HEK293 (cell line): ENCODE results near the gene MFSD6L.

Experiments used
- MYNN ChIP-seq: fragments of 450-650 bp; formaldehyde crosslinking; IDR thresholded peaks from 2 replicates; pipeline ENCODE4 v1.5.1; 2016; ENCODE audit warnings: missing biosample characterization, missing genetic modification characterization, borderline replicate concordance
- YY1 ChIP-seq: fragments of 450-650 bp; formaldehyde crosslinking; IDR thresholded peaks from 2 replicates; pipeline ENCODE4 v1.5.1; 2018; ENCODE audit warnings: missing biosample characterization, missing genetic modification characterization
- ZFP3 ChIP-seq: fragments of 450-650 bp; formaldehyde crosslinking; IDR thresholded peaks from 2 replicates; pipeline ENCODE4 v1.5.1; 2016; ENCODE audit warnings: low read depth, missing biosample characterization, missing genetic modification characterization
- ZNF274 ChIP-seq, 2 experiments: fragments of 200-500 bp in 1 of 2; fragments of 450-650 bp in 1 of 2; sonication (Bioruptor generic) in 1 of 2; formaldehyde crosslinking in 1 of 2; IDR thresholded peaks; 2 replicates each; pipeline versions ENCODE4 v1.5.1 to v1.6.1; 2014 to 2016; ENCODE audit warnings: borderline replicate concordance in 1 of 2, inconsistent platforms in 1 of 2, low read length in 1 of 2, missing biosample characterization in 1 of 2, missing genetic modification characterization in 1 of 2
- ZNF37A ChIP-seq: fragments of 450-650 bp; IDR thresholded peaks from 2 replicates; pipeline ENCODE4 v1.5.1; 2018; ENCODE audit warnings: missing biosample characterization, missing genetic modification characterization
- ZNF48 ChIP-seq: fragments of 450-650 bp; formaldehyde crosslinking; IDR thresholded peaks from 2 replicates; pipeline ENCODE4 v1.5.1; 2016; ENCODE audit warnings: missing biosample characterization, missing genetic modification characterization
- ZNF768 ChIP-seq: fragments of 450-650 bp; formaldehyde crosslinking; IDR thresholded peaks from 2 replicates; pipeline ENCODE4 v1.5.1; 2018; ENCODE audit warnings: missing biosample characterization, mild to moderate bottlenecking, missing genetic modification characterization
- ZSCAN30 ChIP-seq: fragments of 450-650 bp; IDR thresholded peaks from 2 replicates; pipeline ENCODE4 v1.5.1; 2018; ENCODE audit warnings: missing biosample characterization, mild to moderate bottlenecking, missing genetic modification characterization, moderate library complexity
- TF ChIP-seq, protein P1 (sequence below): fragments of 450-650 bp; formaldehyde crosslinking; IDR thresholded peaks from 2 replicates; pipeline ENCODE4 v1.5.1; 2016; ENCODE audit warnings: missing biosample characterization, missing genetic modification characterization
- TF ChIP-seq, protein P2 (sequence below): sonication (generic); formaldehyde crosslinking; IDR thresholded peaks from 2 replicates; pipeline ENCODE4 v1.8.1; 2022; ENCODE audit warnings: mild to moderate bottlenecking, moderate library complexity, missing genetic modification reagents
- TF ChIP-seq, protein P3 (sequence below): fragments of 450-650 bp; formaldehyde crosslinking; IDR thresholded peaks from 2 replicates; pipeline ENCODE4 v1.5.1; 2016; ENCODE audit warnings: missing biosample characterization, missing genetic modification characterization
- TF ChIP-seq, protein P4 (sequence below): fragments of 450-650 bp; formaldehyde crosslinking; IDR thresholded peaks from 2 replicates; pipeline ENCODE4 v1.5.1; 2016; ENCODE audit warnings: missing biosample characterization, missing genetic modification characterization
- TF ChIP-seq, protein P5 (sequence below): fragments of 450-650 bp; formaldehyde crosslinking; IDR thresholded peaks from 2 replicates; pipeline ENCODE4 v1.5.1; 2016; ENCODE audit warnings: missing biosample characterization, missing genetic modification characterization
- TF ChIP-seq, protein P6 (sequence below): fragments of 450-650 bp; formaldehyde crosslinking; IDR thresholded peaks from 2 replicates; pipeline ENCODE4 v1.5.1; 2016; ENCODE audit warnings: missing biosample characterization, missing genetic modification characterization

DNA sequence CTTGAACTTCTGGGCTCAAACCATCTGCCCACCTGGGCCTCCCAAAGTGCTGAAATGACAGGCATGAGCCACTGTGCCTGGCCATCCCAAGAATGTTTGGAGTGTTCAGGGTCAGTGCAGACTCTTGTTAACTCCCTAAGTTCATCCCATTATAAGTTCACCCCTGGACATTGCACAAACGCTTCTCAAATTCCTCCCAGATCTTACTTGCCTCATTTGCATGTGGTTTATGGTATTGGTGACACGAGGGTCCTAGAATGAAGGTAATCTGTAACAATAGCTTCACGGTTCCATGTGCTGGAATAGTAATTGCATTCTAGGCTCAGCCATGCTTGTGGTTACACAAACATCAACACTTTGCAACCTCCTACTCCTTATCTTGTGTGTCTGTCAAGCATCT lies 49.5 kb downstream of the MFSD6L start:
- TF ChIP-seq ZNF37A (tag by site-specific recombination) (no peak), YY1 (tag by site-specific recombination) (no peak), ZNF274 (IDR thresholded peaks at IDR 0.05; ENCODE audit: low read length) (no peak), ZNF274 (tag by site-specific recombination; IDR thresholded peaks at IDR 0.05; ENCODE audit: borderline replicate concordance) (no peak), ZNF768 (tag by site-specific recombination) (no peak), ZSCAN30 (tag by site-specific recombination) (no peak), MYNN (tag by site-specific recombination) (no peak), ZFP3 (tag by site-specific recombination) (no peak), ZNF48 (tag by site-specific recombination) (no peak)
- TF ChIP-seq, protein P1, sequence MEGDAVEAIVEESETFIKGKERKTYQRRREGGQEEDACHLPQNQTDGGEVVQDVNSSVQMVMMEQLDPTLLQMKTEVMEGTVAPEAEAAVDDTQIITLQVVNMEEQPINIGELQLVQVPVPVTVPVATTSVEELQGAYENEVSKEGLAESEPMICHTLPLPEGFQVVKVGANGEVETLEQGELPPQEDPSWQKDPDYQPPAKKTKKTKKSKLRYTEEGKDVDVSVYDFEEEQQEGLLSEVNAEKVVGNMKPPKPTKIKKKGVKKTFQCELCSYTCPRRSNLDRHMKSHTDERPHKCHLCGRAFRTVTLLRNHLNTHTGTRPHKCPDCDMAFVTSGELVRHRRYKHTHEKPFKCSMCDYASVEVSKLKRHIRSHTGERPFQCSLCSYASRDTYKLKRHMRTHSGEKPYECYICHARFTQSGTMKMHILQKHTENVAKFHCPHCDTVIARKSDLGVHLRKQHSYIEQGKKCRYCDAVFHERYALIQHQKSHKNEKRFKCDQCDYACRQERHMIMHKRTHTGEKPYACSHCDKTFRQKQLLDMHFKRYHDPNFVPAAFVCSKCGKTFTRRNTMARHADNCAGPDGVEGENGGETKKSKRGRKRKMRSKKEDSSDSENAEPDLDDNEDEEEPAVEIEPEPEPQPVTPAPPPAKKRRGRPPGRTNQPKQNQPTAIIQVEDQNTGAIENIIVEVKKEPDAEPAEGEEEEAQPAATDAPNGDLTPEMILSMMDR (tag by site-specific recombination), result no peak
- TF ChIP-seq, protein P2, sequence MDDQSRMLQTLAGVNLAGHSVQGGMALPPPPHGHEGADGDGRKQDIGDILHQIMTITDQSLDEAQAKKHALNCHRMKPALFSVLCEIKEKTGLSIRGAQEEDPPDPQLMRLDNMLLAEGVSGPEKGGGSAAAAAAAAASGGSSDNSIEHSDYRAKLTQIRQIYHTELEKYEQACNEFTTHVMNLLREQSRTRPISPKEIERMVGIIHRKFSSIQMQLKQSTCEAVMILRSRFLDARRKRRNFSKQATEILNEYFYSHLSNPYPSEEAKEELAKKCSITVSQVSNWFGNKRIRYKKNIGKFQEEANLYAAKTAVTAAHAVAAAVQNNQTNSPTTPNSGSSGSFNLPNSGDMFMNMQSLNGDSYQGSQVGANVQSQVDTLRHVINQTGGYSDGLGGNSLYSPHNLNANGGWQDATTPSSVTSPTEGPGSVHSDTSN (CRISPR knock-in tag), result no peak
- TF ChIP-seq, protein P3, sequence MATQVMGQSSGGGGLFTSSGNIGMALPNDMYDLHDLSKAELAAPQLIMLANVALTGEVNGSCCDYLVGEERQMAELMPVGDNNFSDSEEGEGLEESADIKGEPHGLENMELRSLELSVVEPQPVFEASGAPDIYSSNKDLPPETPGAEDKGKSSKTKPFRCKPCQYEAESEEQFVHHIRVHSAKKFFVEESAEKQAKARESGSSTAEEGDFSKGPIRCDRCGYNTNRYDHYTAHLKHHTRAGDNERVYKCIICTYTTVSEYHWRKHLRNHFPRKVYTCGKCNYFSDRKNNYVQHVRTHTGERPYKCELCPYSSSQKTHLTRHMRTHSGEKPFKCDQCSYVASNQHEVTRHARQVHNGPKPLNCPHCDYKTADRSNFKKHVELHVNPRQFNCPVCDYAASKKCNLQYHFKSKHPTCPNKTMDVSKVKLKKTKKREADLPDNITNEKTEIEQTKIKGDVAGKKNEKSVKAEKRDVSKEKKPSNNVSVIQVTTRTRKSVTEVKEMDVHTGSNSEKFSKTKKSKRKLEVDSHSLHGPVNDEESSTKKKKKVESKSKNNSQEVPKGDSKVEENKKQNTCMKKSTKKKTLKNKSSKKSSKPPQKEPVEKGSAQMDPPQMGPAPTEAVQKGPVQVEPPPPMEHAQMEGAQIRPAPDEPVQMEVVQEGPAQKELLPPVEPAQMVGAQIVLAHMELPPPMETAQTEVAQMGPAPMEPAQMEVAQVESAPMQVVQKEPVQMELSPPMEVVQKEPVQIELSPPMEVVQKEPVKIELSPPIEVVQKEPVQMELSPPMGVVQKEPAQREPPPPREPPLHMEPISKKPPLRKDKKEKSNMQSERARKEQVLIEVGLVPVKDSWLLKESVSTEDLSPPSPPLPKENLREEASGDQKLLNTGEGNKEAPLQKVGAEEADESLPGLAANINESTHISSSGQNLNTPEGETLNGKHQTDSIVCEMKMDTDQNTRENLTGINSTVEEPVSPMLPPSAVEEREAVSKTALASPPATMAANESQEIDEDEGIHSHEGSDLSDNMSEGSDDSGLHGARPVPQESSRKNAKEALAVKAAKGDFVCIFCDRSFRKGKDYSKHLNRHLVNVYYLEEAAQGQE (tag by site-specific recombination), result no peak
- TF ChIP-seq, protein P4, sequence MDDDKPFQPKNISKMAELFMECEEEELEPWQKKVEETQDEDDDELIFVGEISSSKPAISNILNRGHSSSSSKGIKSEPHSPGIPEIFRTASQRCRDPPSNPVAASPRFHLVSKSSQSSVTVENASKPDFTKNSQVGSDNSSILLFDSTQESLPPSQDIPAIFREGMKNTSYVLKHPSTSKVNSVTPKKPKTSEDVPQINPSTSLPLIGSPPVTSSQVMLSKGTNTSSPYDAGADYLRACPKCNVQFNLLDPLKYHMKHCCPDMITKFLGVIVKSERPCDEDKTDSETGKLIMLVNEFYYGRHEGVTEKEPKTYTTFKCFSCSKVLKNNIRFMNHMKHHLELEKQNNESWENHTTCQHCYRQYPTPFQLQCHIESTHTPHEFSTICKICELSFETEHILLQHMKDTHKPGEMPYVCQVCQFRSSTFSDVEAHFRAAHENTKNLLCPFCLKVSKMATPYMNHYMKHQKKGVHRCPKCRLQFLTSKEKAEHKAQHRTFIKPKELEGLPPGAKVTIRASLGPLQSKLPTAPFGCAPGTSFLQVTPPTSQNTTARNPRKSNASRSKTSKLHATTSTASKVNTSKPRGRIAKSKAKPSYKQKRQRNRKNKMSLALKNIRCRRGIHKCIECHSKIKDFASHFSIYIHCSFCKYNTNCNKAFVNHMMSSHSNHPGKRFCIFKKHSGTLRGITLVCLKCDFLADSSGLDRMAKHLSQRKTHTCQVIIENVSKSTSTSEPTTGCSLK, result no peak
- TF ChIP-seq, protein P5, sequence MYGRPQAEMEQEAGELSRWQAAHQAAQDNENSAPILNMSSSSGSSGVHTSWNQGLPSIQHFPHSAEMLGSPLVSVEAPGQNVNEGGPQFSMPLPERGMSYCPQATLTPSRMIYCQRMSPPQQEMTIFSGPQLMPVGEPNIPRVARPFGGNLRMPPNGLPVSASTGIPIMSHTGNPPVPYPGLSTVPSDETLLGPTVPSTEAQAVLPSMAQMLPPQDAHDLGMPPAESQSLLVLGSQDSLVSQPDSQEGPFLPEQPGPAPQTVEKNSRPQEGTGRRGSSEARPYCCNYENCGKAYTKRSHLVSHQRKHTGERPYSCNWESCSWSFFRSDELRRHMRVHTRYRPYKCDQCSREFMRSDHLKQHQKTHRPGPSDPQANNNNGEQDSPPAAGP, result no peak
- TF ChIP-seq, protein P6, sequence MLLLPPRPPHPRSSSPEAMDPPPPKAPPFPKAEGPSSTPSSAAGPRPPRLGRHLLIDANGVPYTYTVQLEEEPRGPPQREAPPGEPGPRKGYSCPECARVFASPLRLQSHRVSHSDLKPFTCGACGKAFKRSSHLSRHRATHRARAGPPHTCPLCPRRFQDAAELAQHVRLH (tag by site-specific recombination), result no peak
